Esophagus muscularis mucosa (tissue), 4 donors: Measurements from ENCODE around the gene ARHGEF37. TPM values are rescaled to one million over a fixed set of nuclear protein-coding genes. Genes with fewer than 3 reads are reported as not detected.

Experiments used
- DNase-seq: peaks from one replicate; pipeline ENCODE4 v3.0.0-alpha.2; 2017; ENCODE audit errors: extremely low spot score
- H3K27ac ChIP-seq, 4 donors: fragments of 200-600 bp; sonication (generic); replicated peaks in 1 of 4; 1 replicate in 3 of 4; 2 replicates in 1 of 4; pipeline ENCODE4 v1.5.1; 2016 to 2019; ENCODE audit warnings: mild to moderate bottlenecking in 1 of 4
- H3K27me3 ChIP-seq, 4 donors: fragments of 200-600 bp; sonication (generic); one replicate each; pipeline versions ENCODE4 v1.5.1 to v1.6.0; 2016 to 2019
- H3K36me3 ChIP-seq, 4 donors: fragments of 200-600 bp; sonication (generic); one replicate each; pipeline ENCODE4 v1.5.1; 2016 to 2019
- H3K4me1 ChIP-seq, 4 donors: fragments of 200-600 bp; sonication (generic); one replicate each; pipeline ENCODE4 v1.5.1; 2016 to 2019
- H3K4me3 ChIP-seq, 4 donors: fragments of 200-600 bp; sonication (generic); 1 replicate in 2 of 4; 2 replicates in 2 of 4; pipeline ENCODE4 v1.5.1; 2016 to 2019; ENCODE audit warnings: mild to moderate bottlenecking in 4 of 4, moderate library complexity in 1 of 4
- H3K9me3 ChIP-seq, 4 donors: fragments of 200-600 bp; sonication (generic); 1 replicate in 3 of 4; 2 replicates in 1 of 4; pipeline ENCODE4 v1.5.1; 2016 to 2019
- EP300 ChIP-seq: sonication (generic); formaldehyde crosslinking; IDR thresholded peaks from one replicate; pipeline ENCODE4 v1.6.1; 2017; ENCODE audit warnings: antibody characterized with exemption
- POLR2A ChIP-seq: fragments of 450-650 bp; IDR thresholded peaks from one replicate; pipeline ENCODE4 v1.6.1; 2017; ENCODE audit warnings: antibody characterized with exemption, moderate library complexity, mild to moderate bottlenecking, low read depth
- POLR2AphosphoS5 ChIP-seq, 2 donors: sonication (generic); formaldehyde crosslinking; IDR thresholded peaks; one replicate each; pipeline ENCODE4 v1.6.1; 2017; ENCODE audit warnings: antibody characterized with exemption in 2 of 2
- WGBS: methylation state at CpG from one replicate; pipeline ENCODE4 v1.1.5; 2018; 5-methylcytosine and 5-hydroxymethylcytosine counted together
- intact Hi-C: fragments of 100-400 bp; cut with DNase I; formaldehyde crosslinking; loops from one replicate; pipeline ENCODE4 v1.15.1; 2023
- total RNA-seq, 4 donors: library from RNA; depleted of rRNA; stranded (reverse); fragments of >200 nt; gene quantifications; one replicate each; pipeline versions ENCODE4 v1.1.0 to v1.2.1, GENCODE V29; 2016
- TF ChIP-seq, protein P1 (sequence below), 3 experiments: fragments of 200-600 bp in 2 of 3; fragments of 450-650 bp in 1 of 3; sonication (generic) in 2 of 3; IDR thresholded peaks; one replicate each; pipeline ENCODE4 v1.5.1; 2017 to 2019; ENCODE audit warnings: antibody characterized with exemption in 3 of 3, mild to moderate bottlenecking in 2 of 3, moderate library complexity in 1 of 3

The ARHGEF37 gene
- total RNA-seq, 4 donors from 2014 or later = 11.9 to 22.0 (median 19.5) TPM

DNA sequence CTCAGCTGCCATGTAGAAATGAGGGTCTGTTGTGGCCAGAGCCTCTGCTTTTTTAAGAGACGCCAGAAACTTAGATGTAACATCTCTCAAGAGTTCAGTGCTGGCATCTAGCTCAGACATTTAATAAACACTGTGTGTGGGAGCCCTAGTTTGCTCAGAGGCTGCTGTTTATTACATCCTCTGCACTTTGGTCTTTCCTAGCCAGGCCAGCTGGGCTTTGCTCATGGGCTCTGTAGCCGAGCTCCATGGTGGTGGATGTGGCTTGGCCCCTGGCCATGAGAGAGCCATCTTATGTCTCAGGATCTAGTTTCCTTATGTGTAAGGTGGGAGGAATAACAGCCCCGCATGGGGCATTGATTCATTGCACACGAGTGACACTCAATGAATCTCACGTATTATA lies 30.0 kb downstream of the ARHGEF37 start:
- Histone ChIP-seq H3K9me3 (peaks cover 0 to 3% (median 0%) of the 10 kb centered on the region in 4 donors), H3K4me1 (peaks cover 3 to 16% (median 12%) of the 10 kb centered on the region in 4 donors), H3K4me3 (no peak overlapping the region), H3K27me3 (no peaks in the 10 kb centered on the region), H3K27ac (peak overlapping the region in 1 of 4 donors; percentile 3), H3K36me3 (peaks cover 0 to 81% (median 57%) of the 10 kb centered on the region in 4 donors)
- intact Hi-C loops = no loop called here
- WGBS = 69% methylated on average over 5 of the region's 5 CpGs
- no peak for DNase-seq
- no peak for TF ChIP-seq POLR2A

DNA sequence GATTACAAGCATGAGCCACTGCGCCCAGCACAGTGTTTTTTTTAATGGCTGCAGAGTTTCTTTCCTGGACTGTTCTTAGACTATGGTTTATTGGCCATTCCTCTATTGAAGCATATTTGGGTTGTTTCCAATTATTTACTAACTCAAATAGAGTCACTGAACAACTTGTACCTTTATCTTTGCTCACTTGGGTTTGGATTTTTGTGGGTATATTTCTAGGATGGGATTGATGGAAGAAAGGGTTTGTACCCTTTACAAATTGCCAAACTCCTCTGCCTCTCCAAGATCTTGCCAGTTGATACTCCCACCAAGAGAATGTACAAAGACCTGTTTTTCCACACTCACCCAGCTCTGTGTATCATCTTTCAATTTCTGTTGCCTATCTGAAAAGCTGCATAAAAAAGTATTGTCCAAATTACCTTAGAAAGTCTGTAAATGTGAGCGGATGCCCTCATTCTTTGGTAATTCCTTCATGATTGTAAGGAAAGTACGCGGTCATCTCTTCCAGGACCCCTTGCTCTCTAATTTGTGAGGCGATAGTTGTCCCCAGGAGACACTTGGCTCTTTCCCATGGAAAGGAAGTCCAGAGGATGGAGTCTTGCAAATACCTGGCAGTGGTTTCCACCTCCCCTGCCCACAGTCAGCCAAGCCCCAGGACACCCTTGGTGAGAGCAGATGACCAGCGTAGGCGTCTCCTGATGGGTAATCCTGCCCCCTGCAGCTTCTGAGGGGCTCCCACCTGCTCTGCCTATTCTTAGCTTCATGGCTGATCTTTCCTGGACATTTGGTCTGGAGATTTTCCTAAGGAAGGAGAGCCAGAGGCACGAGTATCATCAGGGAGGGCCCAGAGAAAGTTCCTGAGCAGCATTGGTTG lies 33.0 kb downstream of the ARHGEF37 start:
- H3K4me1 ChIP-seq = peaks cover 3 to 34% (median 24%) of the 10 kb centered on the region in 4 donors
- intact Hi-C loops = no loop called here
- H3K27me3 ChIP-seq = no peaks in the 10 kb centered on the region
- DNase-seq = no peak
- 84% methylated on average over 8 of the region's 8 CpGs for WGBS
- H3K36me3 ChIP-seq = peaks cover 12 to 88% (median 71%) of the 10 kb centered on the region in 4 donors
- peaks cover 0 to 3% (median 0%) of the 10 kb centered on the region in 4 donors for H3K9me3 ChIP-seq
- no peak for TF ChIP-seq POLR2A
- TF ChIP-seq POLR2AphosphoS5 (IDR thresholded peaks at IDR 0.05) = no peak
- TF ChIP-seq EP300 = no peak
- TF ChIP-seq, protein P1, sequence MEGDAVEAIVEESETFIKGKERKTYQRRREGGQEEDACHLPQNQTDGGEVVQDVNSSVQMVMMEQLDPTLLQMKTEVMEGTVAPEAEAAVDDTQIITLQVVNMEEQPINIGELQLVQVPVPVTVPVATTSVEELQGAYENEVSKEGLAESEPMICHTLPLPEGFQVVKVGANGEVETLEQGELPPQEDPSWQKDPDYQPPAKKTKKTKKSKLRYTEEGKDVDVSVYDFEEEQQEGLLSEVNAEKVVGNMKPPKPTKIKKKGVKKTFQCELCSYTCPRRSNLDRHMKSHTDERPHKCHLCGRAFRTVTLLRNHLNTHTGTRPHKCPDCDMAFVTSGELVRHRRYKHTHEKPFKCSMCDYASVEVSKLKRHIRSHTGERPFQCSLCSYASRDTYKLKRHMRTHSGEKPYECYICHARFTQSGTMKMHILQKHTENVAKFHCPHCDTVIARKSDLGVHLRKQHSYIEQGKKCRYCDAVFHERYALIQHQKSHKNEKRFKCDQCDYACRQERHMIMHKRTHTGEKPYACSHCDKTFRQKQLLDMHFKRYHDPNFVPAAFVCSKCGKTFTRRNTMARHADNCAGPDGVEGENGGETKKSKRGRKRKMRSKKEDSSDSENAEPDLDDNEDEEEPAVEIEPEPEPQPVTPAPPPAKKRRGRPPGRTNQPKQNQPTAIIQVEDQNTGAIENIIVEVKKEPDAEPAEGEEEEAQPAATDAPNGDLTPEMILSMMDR (IDR thresholded peaks at IDR 0.05) = no peak
- no peak overlapping the region for H3K27ac ChIP-seq
- no peak overlapping the region for H3K4me3 ChIP-seq

DNA sequence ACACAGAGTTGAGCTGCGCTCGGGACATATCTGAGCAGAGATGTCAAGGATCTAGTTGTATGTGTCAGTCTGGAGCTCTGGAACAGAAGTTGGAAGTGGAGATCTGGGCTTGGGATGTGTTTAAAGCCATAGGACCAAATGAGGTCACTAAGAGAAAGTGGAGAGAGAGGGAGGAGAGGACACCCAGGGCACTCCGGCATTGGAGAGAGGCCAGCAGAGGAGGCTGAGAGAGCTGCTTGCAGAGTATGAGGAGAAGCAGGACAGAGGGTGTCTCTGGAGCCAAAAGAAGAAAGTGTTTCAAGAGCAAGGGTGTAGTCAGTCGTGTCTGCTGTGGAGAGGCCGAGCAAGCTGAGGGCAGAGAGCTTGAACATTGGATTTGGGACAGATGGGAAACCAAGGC lies 34.7 kb downstream of the ARHGEF37 start:
- intact Hi-C loops = no loop called here

DNA sequence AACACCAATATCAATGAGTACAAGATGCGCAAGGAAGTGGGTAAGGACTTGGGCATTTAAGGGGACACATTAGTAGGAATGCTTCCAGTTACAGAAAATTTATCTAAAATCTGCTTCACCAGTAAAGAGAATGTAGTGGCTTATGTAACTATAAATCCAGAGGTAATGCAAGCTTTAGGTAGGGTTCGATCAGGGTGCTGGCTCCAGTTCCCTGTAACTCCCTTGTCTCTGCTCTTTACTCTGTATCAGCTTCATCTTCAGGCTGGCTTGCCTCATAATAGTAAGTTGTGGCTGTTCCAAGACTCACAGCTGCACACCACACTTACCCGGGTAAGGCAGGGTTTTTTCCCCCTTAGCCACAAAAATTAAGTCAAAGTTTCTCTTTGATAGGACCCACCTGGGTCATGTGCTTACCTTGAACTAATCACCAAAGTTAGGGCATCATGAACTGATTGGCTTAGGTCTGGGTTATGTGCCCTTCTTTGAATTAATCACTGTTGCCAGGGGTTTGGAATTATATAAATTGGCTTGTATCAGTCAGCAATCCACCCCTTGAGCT lies 35.5 kb downstream of the ARHGEF37 start:
- intact Hi-C loops = no loop called here
- WGBS = 85% methylated on average over 3 of the region's 3 CpGs
- no peak overlapping the region for H3K4me3 ChIP-seq
- H3K4me1 ChIP-seq = peaks cover 3 to 26% (median 20%) of the 10 kb centered on the region in 4 donors
- TF ChIP-seq POLR2A (no peak), EP300 (no peak), POLR2AphosphoS5 (IDR thresholded peaks at IDR 0.05) (no peak)
- TF ChIP-seq, protein P1 (IDR thresholded peaks at IDR 0.05) = no peak
- H3K27ac ChIP-seq = no peak overlapping the region
- no peaks in the 10 kb centered on the region for H3K9me3 ChIP-seq
- DNase-seq = no peak
- H3K36me3 ChIP-seq = peaks cover 20 to 88% (median 71%) of the 10 kb centered on the region in 4 donors
- no peaks in the 10 kb centered on the region for H3K27me3 ChIP-seq

More for the DNA sequence above, 34.7 kb downstream of the ARHGEF37 start:
- Histone ChIP-seq H3K27ac (peak overlapping the region in 1 of 4 donors; percentile 39), H3K4me3 (no peak overlapping the region), H3K9me3 (no peaks in the 10 kb centered on the region), H3K27me3 (no peaks in the 10 kb centered on the region), H3K36me3 (peaks cover 12 to 88% (median 69%) of the 10 kb centered on the region in 4 donors), H3K4me1 (peaks cover 3 to 31% (median 22%) of the 10 kb centered on the region in 4 donors)
- TF ChIP-seq EP300 = no peak
- TF ChIP-seq POLR2A = no peak
- TF ChIP-seq, protein P1 (IDR thresholded peaks at IDR 0.05) = no peak
- TF ChIP-seq POLR2AphosphoS5 (IDR thresholded peaks at IDR 0.05) = no peak
- DNase-seq = no peak
- WGBS = 50% methylated on average over 5 of the region's 5 CpGs

DNA sequence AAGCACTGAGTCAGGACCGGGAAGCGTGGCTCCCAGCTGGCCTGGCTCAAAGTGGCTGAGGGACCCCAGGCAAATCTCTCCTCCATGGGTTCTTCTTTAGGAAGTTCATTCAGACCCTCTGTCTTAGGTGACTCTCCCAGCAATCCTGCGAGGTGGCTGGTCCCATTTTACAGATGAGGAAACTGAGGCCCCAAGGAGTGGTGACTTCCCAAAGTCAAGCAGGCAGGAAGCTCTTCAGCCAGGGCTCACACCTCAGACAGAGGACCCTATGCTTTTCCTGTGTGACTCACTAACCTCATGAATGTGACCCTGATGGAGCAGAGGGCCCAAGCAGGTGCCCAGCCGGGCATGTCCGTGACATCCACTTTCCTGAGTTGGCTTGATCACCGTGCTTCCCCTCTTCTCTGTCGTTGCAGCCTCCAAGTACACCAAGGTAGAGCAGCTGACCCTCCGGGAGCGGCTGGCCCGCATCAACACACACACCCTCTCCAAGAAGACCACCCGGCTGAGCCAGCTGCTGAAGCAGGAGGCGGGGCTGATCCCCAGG lies 36.5 kb downstream of the ARHGEF37 start:
- WGBS = 86% methylated on average over 9 of the region's 12 CpGs
- H3K4me3 ChIP-seq = no peak overlapping the region
- no peaks in the 10 kb centered on the region for H3K9me3 ChIP-seq
- peaks cover 3 to 26% (median 20%) of the 10 kb centered on the region in 4 donors for H3K4me1 ChIP-seq
- no peak overlapping the region for H3K27ac ChIP-seq
- no peak for DNase-seq
- TF ChIP-seq POLR2A (no peak), POLR2AphosphoS5 (IDR thresholded peaks at IDR 0.05) (no peak), EP300 (no peak)
- TF ChIP-seq, protein P1 (IDR thresholded peaks at IDR 0.05) = no peak
- peaks cover 25 to 88% (median 74%) of the 10 kb centered on the region in 4 donors for H3K36me3 ChIP-seq
- H3K27me3 ChIP-seq = no peaks in the 10 kb centered on the region
- intact Hi-C loops = no loop called here
